Raji (cell line): ENCODE data around the gene ANKMY1.

Experiments
- POLR2A ChIP-seq: IDR thresholded peaks from 2 replicates; pipeline ENCODE4 v1.6.1; 2011; ENCODE audit warnings: low read depth, low read length, control low read depth; ENCODE audit not compliant: insufficient read depth

Gene ANKMY1

GRCh38 chr2:240514631-240515030 lies 43.2 kb downstream of the ANKMY1 start:
- TF ChIP-seq POLR2A: no peak

GRCh38 chr2:240513549-240514287 lies 44.1 kb downstream of the ANKMY1 start:
- TF ChIP-seq POLR2A: no peak

GRCh38 chr2:240512666-240513535 lies 44.9 kb downstream of the ANKMY1 start:
- TF ChIP-seq POLR2A: no peak

- no peak for TF ChIP-seq POLR2A
Measured at GRCh38 chr2:240512109-240512485, 45.7 kb downstream of the ANKMY1 start.

- no peak for TF ChIP-seq POLR2A
Measured at GRCh38 chr2:240511351-240512108, 46.3 kb downstream of the ANKMY1 start.

GRCh38 chr2:240510513-240511210 lies 47.1 kb downstream of the ANKMY1 start:
- no peak for TF ChIP-seq POLR2A

- no peak for TF ChIP-seq POLR2A
Measured at GRCh38 chr2:240509667-240510512, 47.9 kb downstream of the ANKMY1 start.

- no peak for TF ChIP-seq POLR2A
Measured at GRCh38 chr2:240508832-240509545, 48.8 kb downstream of the ANKMY1 start.

GRCh38 chr2:240507778-240508251 lies 50.0 kb downstream of the ANKMY1 start:
- TF ChIP-seq POLR2A: no peak

GRCh38 chr2:240507060-240507777 lies 50.6 kb downstream of the ANKMY1 start:
- no peak for TF ChIP-seq POLR2A

GRCh38 chr2:240506406-240507059 lies 51.3 kb downstream of the ANKMY1 start:
- no peak for TF ChIP-seq POLR2A

- no peak for TF ChIP-seq POLR2A
Measured at GRCh38 chr2:240505910-240506309, 51.9 kb downstream of the ANKMY1 start.
